ENCODE results near the gene SCAANT1.

SCAANT1 gene

DNA sequence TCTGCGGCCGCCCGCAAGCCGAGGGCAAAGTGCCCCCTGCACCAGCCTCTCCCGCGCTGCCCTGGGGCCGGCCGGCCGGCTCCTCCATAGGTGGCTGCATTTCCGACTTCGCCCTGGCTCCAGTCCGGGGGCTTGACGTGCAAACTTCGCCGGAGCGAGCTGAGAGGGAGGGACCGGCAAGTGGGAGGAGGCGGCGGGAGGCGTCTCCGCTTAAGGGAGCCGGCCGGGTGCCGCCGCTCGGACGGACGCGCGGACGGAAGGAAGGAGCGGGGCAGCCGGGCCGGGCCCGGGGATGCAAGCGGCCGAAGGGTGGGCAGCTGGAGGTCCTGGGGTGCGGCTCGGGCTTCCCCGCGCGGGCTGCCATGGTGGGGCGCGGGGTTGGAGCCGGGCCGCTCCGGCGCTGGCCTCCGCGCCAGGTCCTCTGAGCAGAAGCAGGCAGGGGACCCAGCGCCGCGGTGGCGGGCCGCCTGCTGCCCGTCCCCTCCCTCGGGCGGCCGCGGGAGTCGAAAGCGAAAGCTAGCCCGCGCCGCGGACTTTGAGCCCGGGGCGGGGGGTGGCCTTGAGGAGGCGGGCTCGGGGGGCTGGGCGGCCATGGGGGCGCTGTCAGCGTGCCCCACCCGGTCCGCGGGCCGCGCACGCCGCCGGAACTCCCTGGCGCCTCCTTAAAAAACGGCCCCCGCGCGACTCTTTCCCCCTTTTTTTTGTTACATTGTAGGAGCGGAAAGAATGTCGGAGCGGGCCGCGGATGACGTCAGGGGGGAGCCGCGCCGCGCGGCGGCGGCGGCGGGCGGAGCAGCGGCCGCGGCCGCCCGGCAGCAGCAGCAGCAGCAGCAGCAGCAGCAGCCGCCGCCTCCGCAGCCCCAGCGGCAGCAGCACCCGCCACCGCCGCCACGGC is at the start of gene SCAANT1:
TSS of gene SCAANT1 (minus strand) at position 511 of the 895 bp plus-strand sequence.
- DNase-seq (ENCODE audit: low spot score) = peak; percentile 53

DNA sequence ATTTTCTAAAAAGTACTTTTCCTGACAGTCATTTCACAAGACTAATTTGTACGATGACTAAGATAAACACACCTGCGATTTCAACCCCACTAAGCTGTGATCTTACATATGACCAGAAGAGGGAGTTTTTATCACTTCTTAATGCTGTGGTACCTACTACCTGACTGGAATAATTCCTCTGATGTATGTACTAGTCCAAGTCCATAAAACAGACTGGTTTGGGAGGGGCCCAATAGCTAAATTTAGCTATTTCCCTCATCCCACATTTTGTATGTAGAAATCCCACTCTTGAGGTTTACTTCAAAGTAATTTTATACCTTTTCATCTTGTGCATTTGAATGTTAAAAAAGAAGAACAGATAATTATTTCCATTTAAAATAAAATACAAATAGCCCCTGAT is 49.7 kb upstream of the SCAANT1 start:
- DNase-seq (ENCODE audit: low spot score) = peak; percentile 10

DNA sequence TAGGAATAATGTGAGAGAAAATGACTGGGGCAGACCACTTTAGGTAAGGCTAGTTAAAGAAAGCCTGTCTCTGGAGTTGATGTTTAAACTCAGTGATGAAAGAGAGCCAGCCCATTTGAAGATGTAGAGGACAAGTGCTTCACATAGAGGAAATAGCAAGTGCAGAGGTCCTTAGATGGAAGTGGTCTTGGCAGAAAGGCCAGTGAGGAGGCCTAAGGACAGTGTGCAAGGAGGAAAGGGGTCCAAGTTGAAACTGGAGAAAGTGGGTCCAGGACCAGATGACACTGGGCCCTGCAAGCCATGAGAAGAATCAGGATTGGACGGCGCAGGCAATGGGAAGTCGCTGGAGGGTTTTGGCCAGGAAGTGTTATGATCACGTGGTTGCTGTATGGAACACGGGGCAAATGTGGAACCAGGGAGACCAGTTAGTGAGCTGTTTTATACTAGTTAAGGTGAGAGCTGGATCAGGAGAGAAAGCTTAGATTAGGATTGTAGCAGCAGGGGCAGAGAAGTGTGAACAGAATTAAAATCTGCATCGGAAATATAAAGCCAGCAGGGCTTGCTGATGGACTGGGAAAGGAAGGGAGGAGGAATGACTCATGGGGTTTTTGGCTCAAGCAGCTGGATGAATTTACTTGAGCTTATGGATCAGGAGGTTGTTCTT is 48.0 kb upstream of the SCAANT1 start:
- DNase-seq (ENCODE audit: low spot score) = no peak

DNA sequence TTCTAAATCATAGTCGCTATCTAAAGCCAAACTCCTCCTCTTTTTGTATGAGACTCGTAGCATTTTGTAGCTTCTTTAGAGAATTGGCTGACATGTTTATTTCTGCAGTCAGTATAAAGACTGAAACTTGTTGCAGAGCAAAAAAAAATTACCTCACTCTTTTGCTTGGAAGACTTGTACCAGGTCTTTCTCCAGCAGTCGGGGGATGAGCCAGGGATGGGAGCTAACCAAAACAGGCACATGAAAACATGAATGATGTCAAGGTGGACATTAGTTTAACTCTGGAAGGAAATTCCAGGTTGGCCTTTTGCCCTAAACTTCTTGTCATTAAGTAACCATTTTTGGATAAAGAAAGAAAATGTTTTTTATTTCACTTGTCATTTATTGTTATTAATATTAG is 47.0 kb upstream of the SCAANT1 start:
- DNase-seq (ENCODE audit: low spot score) = no peak

DNA sequence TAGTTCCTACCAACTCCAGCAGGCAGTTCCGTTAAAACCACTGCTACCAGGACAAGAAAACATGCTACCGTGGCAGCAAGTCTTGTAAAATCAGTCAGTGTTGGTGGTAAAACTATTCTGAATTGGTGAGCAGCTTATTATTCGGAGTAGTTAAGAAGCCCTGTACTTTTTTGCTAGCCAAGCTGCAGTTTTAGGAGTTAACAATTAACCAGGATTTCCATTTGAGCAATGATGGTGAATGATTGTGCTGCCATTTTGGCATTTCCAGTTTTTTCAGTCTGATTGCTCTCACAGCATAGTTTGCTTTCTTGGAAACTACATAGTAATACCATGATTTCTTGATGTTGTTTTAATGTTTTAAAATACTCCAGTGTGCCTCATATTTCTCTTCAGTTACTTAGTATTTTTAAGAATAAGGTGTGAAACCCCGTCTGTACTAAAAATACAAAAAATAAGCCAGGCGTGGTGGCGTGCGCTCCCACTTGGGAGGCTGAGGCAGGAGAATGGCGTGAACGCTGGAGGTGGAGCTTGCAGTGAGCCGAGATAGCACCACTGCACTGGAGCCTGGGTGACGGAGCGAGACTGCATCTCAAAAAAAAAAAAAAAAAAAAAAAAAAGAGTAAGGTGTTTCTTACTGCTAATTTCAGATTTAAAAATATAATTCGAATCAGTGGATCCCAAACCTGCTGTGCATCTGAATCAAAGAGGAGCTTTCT is 43.8 kb upstream of the SCAANT1 start:
- DNase-seq (ENCODE audit: low spot score) = no peak

DNA sequence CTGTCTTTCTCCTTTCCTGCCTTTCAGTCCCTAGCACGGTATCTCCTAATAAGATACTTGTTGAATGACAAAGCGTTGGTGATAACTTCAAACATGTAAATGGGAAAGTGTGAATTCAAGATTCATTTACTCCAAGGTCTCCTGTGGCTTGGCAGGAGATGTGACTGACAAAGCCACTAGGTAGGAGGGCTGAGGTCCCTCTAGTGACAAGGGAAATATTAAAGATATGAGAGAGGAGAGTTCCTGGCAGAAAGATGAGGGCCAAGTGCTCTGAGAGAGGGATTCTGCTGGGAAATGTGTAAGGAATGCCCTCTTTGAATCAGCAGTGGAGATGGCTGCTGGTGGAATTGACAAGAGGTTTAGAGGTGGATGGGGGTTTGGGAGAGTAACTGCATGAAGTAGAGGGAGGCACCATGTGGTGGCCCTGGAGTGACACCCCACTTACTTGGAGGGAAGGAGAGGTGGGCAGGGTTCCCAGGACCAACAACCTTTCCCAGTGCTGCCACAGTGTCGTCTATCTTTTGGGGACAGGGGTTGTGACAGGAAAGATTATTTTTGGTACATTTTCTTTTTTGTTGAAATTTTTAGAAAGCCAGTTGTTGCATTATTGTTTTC is 43.0 kb upstream of the SCAANT1 start:
- no peak for DNase-seq (ENCODE audit: low spot score)

DNA sequence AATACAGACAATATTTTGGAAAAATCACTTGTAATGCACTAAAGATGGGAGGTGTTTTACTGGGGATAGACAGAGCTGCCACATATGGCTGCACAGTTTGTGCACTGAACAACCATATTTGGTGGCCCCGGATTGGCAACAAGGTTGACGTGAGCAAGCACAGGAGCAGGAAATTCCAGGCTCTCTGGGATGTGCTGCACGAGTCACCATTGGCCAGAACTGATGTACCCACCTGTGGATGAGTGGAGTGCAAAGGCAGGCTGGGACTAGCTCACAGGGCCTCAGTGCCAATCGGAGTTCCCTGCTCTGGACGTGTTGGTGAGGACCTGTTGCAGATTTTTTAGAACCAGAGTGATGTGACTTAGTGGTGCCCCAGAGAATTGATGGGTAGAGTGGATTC is 42.0 kb upstream of the SCAANT1 start:
- DNase-seq (ENCODE audit: low spot score) = no peak

DNA sequence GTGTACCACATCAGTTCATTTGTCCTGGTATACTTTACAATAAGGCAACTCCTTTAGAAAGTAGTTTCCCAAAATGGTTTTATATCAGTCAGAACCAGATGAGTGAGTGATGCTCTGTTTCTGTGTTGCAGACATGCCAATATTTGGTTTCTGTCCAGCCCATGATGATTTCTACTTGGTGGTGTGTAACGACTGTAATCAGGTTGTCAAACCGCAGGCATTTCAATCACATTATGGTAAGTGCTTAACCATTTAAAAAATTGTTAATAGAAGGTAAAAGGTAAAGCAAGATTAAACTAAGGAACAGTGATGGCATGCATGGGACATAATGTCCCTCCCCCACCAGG is 40.0 kb upstream of the SCAANT1 start:
- DNase-seq (ENCODE audit: low spot score) = no peak

DNA sequence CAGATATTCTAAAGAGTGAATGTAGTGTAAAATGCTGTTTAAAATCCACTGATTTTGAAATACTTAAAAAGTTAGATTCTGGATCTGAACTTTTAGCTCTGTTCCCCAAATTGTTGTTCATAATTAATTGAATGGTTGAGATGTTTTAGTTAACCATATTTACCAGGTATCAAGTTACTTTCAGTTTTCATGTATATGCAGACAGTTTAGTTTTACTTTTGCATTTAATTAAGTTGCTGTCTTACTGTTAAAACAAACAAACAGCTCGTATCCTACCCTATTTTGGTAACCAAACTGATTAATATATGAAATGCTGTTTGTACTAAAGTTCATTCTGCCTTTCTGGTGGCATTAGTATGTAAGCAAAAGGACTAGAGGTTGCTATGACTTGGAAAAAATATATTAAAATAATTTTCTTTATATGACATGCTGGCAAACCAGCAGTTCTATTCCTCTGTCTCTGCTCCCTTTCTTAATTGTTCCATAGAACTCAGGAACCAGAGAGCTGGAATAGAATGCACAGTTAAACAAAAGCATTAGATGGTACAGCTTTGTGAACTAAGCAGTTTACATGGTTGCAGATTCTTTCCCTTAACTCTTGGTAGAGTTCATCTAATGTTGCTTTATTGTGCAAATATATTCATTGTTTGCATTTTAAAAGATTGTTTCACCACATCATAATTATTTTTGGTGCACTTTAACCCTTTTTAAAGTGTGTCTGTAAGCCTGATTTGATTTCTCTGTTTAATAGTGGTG is 39.5 kb upstream of the SCAANT1 start:
- DNase-seq (ENCODE audit: low spot score) = no peak

DNA sequence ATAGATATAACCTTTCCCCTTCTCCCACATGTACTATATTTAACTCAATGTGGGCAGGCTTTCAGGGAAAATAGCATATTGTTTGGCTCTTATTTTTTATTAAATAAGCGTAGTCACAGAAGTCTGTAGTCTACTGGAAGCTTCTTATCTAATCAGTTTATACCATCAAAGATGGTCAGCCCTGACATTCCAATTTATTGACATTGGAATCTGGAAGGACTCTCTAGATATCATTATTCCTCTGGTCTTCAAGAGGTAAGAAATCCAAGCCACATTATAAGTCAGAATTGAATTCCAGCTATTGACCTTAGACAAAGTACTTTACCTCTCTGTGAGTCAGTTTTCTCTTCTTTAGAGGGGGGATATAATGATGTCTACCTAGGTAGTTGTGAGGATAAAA is 38.5 kb upstream of the SCAANT1 start:
- no peak for DNase-seq (ENCODE audit: low spot score)

DNA sequence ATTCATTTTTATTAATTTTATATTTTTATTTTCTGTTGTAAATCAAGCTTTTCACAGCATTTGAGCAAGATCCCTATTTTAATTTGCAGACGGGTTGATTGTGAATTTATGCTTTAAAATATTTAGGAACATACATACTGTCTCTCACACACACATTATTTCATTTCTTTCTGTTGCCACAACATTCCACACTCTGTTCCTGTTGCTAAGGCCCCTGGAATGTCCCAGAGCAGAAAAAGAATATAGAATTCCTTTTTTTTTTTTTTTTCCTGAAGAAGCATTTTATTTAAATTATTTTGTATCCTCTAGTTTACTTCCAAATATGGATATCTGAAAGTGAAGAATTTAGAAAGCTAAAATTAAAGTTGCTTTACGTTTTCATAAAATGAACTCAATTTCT is 36.8 kb upstream of the SCAANT1 start:
- DNase-seq (ENCODE audit: low spot score) = no peak

DNA sequence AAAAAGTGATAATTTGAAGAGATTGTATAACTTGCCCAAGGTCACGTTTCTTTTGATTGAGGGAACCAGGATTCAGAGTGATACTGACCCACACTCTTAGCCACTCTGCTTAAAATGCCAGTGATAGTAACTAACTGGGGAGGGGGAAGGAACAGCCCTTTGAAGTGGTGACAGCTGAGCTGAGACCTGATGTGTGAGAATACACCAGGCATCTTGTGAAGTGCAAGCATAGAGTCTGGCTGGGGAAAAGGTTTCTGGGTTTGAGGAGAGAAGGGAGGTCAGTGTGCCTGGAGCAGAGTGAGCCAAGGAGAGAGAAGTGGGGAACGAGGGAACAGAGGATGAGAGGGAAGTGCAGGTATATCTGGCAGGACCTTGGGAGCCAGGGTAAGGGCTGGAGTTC is 35.4 kb upstream of the SCAANT1 start:
- DNase-seq (ENCODE audit: low spot score) = no peak

DNA sequence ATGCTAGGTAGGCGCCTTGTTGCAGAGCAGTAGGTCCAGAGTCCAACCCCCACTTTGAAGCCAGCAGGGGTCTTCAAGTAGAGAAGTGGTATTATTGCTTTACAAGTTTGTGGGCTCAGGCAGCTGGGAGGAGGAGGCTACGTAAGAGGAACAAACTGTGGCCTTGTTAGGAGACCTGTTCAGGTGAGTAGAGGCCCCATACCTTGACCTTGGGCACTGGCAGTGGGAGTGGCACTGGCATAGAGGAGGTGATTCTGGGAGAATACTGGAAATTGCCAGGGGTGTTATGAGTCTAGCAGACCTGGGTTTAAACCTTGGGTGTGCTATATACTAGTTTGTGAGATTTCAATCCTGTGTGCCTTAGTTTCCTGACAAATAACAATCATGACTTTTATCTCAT is 34.6 kb upstream of the SCAANT1 start:
- no peak for DNase-seq (ENCODE audit: low spot score)

DNA sequence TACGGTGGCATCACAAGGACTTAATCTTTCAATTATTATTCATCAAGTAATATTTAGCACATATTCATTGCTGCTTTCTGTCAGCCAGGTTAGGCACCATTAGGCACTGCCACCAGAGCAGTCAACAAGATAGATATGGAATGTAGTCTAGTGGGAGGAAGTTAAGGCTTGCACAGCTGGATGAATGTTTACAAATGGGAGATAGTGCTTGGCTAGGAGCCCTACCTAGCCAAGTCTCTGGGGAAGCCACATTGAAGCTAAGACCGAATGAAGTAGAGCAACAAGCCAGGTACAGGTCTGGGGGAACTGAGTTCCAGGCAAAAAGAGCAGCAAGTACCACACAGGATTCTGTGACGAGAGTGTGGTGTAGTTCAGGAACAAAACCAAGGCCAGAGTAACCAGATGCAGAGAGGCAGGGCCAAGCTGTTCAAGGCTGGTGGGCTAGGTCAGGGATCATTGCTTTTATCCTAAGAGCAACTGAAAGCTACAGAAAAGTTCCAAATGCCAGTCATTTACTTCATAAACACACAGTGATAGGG is 33.4 kb upstream of the SCAANT1 start:
- peak; percentile 7 for DNase-seq (ENCODE audit: low spot score)

DNA sequence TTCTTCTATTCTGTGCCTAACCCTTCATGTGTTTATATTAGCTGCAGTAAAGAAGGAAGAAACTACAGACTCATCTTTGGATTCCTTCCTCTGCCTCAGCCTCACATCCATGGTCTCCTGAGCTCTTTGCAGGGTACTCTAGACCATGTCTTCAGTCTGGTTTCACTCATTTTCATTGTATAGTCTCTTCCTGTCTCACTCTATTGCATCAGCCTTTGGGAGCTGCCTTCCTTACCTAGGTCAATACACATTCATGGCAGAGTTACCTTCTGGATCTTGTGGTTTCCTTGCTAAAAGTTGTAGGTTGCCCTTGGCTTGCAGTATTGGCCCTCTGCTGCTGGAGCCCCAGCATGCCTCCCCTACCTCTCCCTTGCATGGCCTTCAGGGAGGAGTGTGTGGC is 31.5 kb upstream of the SCAANT1 start:
- DNase-seq (ENCODE audit: low spot score) = no peak

DNA sequence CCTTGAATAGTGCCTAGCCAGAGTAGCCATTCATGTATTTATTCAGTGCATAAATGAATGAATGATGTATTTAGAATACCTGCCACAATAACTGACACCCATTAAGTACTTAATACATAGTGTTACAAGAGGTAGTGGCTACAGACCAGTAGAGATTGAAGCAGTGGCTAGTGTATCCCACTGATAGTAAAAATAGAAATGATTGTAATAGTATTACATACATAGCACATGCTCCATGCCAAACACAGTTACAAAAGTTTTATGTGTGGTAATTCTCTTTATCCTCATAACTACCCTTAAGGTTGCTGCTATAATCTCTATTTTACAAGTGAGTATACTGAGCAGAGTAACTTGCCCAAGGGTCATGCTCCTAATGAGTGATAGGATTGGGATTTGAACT is 30.3 kb upstream of the SCAANT1 start:
- no peak for DNase-seq (ENCODE audit: low spot score)

DNA sequence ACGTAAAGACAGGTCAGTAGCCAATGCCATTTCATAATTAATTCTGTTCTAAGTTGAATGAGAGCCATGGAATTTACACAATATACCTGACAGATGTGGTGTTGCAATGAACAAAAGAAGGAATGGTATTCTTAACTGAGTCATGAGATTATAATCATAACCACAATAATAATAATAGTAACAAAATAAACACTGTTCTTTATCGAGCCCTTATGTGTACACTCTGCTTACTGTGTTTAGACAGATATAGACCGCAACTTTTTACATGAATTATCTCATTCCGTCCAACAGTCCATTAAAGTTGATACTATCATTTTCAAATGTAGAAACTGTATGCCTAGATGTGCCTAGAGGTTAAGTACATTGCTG is 28.2 kb upstream of the SCAANT1 start:
- DNase-seq (ENCODE audit: low spot score) = no peak

DNA sequence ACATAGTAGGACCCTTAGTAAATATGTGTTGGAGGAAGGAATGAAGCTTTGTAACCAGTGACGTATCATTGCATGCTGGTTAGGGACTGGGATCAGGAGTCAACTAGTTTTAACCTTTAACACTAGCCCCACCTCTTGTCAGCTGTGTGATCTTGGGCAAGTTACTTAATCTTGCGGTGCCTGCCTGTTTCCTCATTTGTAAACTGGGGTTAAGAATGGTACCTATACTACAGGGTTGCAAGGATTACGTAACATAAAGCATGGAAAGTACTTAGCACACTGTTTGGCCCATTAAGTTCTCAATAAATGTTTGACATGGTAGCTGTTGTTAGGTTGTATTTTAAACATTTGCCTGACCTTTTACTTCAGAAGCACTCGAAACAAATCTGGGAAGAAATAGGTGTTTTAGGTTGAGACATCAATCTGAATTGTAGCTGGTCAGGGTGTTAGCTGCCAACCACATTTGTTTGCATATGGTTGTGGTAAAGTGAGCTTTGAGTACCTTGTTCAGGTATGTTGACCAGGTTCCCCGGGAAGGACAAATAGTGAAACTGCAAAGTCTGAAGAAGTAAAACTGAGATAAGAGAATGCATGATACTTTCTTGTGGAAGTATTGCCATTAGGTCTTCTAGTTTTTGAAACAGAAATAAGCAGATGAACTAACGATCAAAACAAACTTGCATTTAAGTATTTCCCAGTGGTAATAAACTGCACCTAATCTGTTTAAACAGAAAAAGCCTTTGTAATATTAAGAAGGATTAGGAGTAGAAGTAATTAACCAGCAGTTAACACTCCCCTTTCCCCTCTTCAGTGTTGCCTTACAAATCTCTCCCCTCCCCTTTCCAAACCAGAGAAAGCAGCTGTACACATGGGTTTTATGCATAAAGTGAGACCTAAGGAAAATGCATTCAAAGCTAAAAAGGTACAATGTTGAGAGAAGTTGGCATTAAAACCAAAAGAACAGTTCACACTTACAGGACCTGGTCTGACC is 25.8 kb upstream of the SCAANT1 start:
- no peak for DNase-seq (ENCODE audit: low spot score)

DNA sequence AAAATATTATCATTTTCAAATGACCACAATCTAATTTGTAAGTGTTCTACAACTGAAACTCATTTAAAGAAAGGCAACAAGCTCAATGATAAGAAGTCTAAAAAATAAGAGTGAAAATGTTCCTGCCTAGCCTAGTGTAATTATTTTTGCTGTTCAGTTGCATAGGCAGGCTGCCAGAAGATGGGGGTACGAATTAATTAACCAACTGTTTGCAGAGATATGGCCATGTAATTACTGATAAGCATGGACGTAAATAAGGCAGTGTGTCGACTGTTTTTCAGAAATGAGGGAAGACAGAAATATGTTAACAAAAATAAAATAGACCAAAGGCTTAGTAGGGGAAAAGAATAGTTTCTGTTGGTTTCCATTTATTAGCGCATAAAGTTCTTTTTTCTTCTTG is 24.7 kb upstream of the SCAANT1 start:
- DNase-seq (ENCODE audit: low spot score) = no peak
